GM23338 (cell line): ENCODE measurements around the gene EYA4. TPM values are rescaled to one million over a fixed set of nuclear protein-coding genes. Genes with fewer than 3 reads are reported as not detected.

Source experiments
- ATAC-seq: fragments of 200-7000 bp; cut with Tn5 transposase; 3 replicates; pipeline ENCODE4 v1.9.1; 2020
- DNase-seq: peaks from one replicate; pipeline ENCODE4 v3.0.0-alpha.2; 2015; ENCODE audit warnings: low spot score
- H2AFZ ChIP-seq: fragments of 200-600 bp; sonication (generic); 2 replicates; pipeline ENCODE4 v1.8.0; 2016; ENCODE audit warnings: antibody characterized with exemption, mild to moderate bottlenecking, moderate library complexity
- H3F3A ChIP-seq: fragments of 200-600 bp; sonication (generic); replicated peaks from 2 replicates; pipeline ENCODE4 v1.8.0; 2017; ENCODE audit warnings: antibody characterized with exemption, mixed run types, low read depth
- H3K27ac ChIP-seq: fragments of 200-600 bp; sonication (generic); 2 replicates; pipeline ENCODE4 v1.6.1; 2016; ENCODE audit warnings: low read depth
- H3K27me3 ChIP-seq: fragments of 200-600 bp; sonication (generic); 2 replicates; pipeline ENCODE4 v1.8.0; 2016; ENCODE audit warnings: mild to moderate bottlenecking, mixed run types, moderate library complexity; ENCODE audit not compliant: insufficient read depth
- H3K36me3 ChIP-seq: fragments of 200-600 bp; sonication (generic); 2 replicates; pipeline ENCODE4 v1.8.0; 2016; ENCODE audit warnings: mild to moderate bottlenecking; ENCODE audit not compliant: insufficient read depth
- H3K4me1 ChIP-seq: fragments of 200-600 bp; sonication (generic); 2 replicates; pipeline ENCODE4 v1.8.0; 2016; ENCODE audit warnings: mild to moderate bottlenecking, moderate library complexity; ENCODE audit not compliant: insufficient read depth
- H3K4me2 ChIP-seq: fragments of 200-600 bp; sonication (generic); 2 replicates; pipeline ENCODE4 v1.7.1; 2017; ENCODE audit warnings: mixed run types
- H3K4me3 ChIP-seq: fragments of 200-600 bp; sonication (generic); 2 replicates; pipeline ENCODE4 v1.6.1; 2016; ENCODE audit warnings: mixed run types
- H3K79me2 ChIP-seq: fragments of 200-600 bp; sonication (generic); replicated peaks from 2 replicates; pipeline ENCODE4 v1.8.0; 2017; ENCODE audit warnings: mild to moderate bottlenecking; ENCODE audit not compliant: insufficient read depth
- H3K9me2 ChIP-seq: fragments of 200-600 bp; sonication (generic); 2 replicates; pipeline ENCODE4 v1.8.0; 2017; ENCODE audit not compliant: insufficient read depth
- H4K20me1 ChIP-seq: fragments of 200-600 bp; sonication (generic); replicated peaks from 2 replicates; pipeline ENCODE4 v1.8.0; 2017; ENCODE audit warnings: mild to moderate bottlenecking; ENCODE audit not compliant: insufficient read depth
- H3K27ac Mint-ChIP-seq: 2 replicates; pipeline ENCODE4 v1.8.0; 2020; ENCODE audit warnings: inconsistent platforms, mild to moderate bottlenecking, moderate library complexity, mixed read lengths
- H3K27me3 Mint-ChIP-seq: 3 replicates; pipeline ENCODE4 v1.8.0; 2022; ENCODE audit warnings: low read depth, mild to moderate bottlenecking, moderate library complexity, mixed read lengths, inconsistent platforms; ENCODE audit not compliant: insufficient read depth, poor library complexity
- H3K36me3 Mint-ChIP-seq: 3 replicates; pipeline ENCODE4 v1.8.0; 2021; ENCODE audit warnings: low read depth, mild to moderate bottlenecking, inconsistent platforms, moderate library complexity, mixed read lengths
- H3K4me1 Mint-ChIP-seq: 3 replicates; pipeline ENCODE4 v1.8.0; 2020; ENCODE audit warnings: mild to moderate bottlenecking, inconsistent platforms, mixed read lengths
- H3K4me3 Mint-ChIP-seq: 3 replicates; pipeline ENCODE4 v1.8.0; 2021; ENCODE audit warnings: moderate library complexity, mild to moderate bottlenecking, inconsistent platforms, mixed read lengths
- H3K9me3 Mint-ChIP-seq: 3 replicates; pipeline ENCODE4 v1.8.0; 2020; ENCODE audit warnings: moderate library complexity, mild to moderate bottlenecking, inconsistent platforms, mixed read lengths
- CREB1 ChIP-seq: fragments of 250-450 bp; sonication (Bioruptor Pico); IDR thresholded peaks from 2 replicates; pipeline ENCODE4 v1.5.0; 2020; ENCODE audit warnings: low read depth, mild to moderate bottlenecking, moderate library complexity
- EZH2phosphoT487 ChIP-seq: fragments of 200-600 bp; sonication (generic); IDR thresholded peaks from one replicate; pipeline ENCODE4 v1.8.1; 2018; ENCODE audit warnings: antibody characterized with exemption; ENCODE audit not compliant: unreplicated experiment
- JUNB ChIP-seq: IDR thresholded peaks from one replicate; pipeline ENCODE4 v1.6.1; 2016; ENCODE audit warnings: antibody characterized with exemption; ENCODE audit not compliant: unreplicated experiment
- POLR2AphosphoS5 ChIP-seq: IDR thresholded peaks from 2 replicates; pipeline ENCODE4 v1.6.1; 2016; ENCODE audit warnings: antibody characterized with exemption, low read depth
- STAT1 ChIP-seq: IDR thresholded peaks from one replicate; pipeline ENCODE4 v1.6.1; 2016; ENCODE audit warnings: antibody characterized with exemption; ENCODE audit not compliant: unreplicated experiment
- ZNF114 ChIP-seq: fragments of 250-450 bp; sonication (Bioruptor Pico); IDR thresholded peaks from 2 replicates; pipeline ENCODE4 v1.5.0; 2020; ENCODE audit warnings: mild to moderate bottlenecking, moderate library complexity
- ZNF331 ChIP-seq: fragments of 250-450 bp; sonication (Bioruptor Pico); IDR thresholded peaks from 2 replicates; pipeline ENCODE4 v1.5.0; 2020; ENCODE audit warnings: low read depth, mild to moderate bottlenecking, moderate library complexity
- polyA plus RNA-seq: library from polyadenylated mRNA; unstranded; fragments of >200 nt; fragmentation: Nextera tagmentation; extraction: Ambion mirVana; gene quantifications from 2 replicates; pipeline ENCODE4 v1.2.1, GENCODE V29; 2016
- total RNA-seq: library from RNA; depleted of rRNA; stranded (reverse); fragments of >200 nt; shearing (Covaris generic); gene quantifications from 2 replicates; pipeline ENCODE4 v1.2.3, GENCODE V29; 2014
- TF ChIP-seq, protein P1 (sequence below): fragments of 250-450 bp; sonication (Bioruptor Pico); IDR thresholded peaks from 2 replicates; pipeline ENCODE4 v1.5.0; 2020; ENCODE audit warnings: mild to moderate bottlenecking, moderate library complexity
- TF ChIP-seq, protein P2 (sequence below), 2 experiments: fragments of 200-600 bp in 1 of 2; sonication (generic) in 1 of 2; conservative IDR thresholded peaks; 2 replicates each; pipeline versions ENCODE4 v1.5.1 to v1.6.1; 2016 to 2017; ENCODE audit warnings: antibody characterized with exemption in 2 of 2, low read depth in 2 of 2, mild to moderate bottlenecking in 2 of 2, moderate library complexity in 1 of 2
- TF ChIP-seq, protein P3 (sequence below): IDR thresholded peaks from 2 replicates; pipeline ENCODE4 v1.6.1; 2016; ENCODE audit warnings: antibody characterized with exemption

EYA4 gene
- total and polyA plus RNA-seq, 2 experiments from 2014 or later = 0.05 to 0.21 TPM

GRCh38 chr6:133350928-133351327 lies 109.8 kb downstream of the EYA4 start (continued):
- TF ChIP-seq, protein P1, sequence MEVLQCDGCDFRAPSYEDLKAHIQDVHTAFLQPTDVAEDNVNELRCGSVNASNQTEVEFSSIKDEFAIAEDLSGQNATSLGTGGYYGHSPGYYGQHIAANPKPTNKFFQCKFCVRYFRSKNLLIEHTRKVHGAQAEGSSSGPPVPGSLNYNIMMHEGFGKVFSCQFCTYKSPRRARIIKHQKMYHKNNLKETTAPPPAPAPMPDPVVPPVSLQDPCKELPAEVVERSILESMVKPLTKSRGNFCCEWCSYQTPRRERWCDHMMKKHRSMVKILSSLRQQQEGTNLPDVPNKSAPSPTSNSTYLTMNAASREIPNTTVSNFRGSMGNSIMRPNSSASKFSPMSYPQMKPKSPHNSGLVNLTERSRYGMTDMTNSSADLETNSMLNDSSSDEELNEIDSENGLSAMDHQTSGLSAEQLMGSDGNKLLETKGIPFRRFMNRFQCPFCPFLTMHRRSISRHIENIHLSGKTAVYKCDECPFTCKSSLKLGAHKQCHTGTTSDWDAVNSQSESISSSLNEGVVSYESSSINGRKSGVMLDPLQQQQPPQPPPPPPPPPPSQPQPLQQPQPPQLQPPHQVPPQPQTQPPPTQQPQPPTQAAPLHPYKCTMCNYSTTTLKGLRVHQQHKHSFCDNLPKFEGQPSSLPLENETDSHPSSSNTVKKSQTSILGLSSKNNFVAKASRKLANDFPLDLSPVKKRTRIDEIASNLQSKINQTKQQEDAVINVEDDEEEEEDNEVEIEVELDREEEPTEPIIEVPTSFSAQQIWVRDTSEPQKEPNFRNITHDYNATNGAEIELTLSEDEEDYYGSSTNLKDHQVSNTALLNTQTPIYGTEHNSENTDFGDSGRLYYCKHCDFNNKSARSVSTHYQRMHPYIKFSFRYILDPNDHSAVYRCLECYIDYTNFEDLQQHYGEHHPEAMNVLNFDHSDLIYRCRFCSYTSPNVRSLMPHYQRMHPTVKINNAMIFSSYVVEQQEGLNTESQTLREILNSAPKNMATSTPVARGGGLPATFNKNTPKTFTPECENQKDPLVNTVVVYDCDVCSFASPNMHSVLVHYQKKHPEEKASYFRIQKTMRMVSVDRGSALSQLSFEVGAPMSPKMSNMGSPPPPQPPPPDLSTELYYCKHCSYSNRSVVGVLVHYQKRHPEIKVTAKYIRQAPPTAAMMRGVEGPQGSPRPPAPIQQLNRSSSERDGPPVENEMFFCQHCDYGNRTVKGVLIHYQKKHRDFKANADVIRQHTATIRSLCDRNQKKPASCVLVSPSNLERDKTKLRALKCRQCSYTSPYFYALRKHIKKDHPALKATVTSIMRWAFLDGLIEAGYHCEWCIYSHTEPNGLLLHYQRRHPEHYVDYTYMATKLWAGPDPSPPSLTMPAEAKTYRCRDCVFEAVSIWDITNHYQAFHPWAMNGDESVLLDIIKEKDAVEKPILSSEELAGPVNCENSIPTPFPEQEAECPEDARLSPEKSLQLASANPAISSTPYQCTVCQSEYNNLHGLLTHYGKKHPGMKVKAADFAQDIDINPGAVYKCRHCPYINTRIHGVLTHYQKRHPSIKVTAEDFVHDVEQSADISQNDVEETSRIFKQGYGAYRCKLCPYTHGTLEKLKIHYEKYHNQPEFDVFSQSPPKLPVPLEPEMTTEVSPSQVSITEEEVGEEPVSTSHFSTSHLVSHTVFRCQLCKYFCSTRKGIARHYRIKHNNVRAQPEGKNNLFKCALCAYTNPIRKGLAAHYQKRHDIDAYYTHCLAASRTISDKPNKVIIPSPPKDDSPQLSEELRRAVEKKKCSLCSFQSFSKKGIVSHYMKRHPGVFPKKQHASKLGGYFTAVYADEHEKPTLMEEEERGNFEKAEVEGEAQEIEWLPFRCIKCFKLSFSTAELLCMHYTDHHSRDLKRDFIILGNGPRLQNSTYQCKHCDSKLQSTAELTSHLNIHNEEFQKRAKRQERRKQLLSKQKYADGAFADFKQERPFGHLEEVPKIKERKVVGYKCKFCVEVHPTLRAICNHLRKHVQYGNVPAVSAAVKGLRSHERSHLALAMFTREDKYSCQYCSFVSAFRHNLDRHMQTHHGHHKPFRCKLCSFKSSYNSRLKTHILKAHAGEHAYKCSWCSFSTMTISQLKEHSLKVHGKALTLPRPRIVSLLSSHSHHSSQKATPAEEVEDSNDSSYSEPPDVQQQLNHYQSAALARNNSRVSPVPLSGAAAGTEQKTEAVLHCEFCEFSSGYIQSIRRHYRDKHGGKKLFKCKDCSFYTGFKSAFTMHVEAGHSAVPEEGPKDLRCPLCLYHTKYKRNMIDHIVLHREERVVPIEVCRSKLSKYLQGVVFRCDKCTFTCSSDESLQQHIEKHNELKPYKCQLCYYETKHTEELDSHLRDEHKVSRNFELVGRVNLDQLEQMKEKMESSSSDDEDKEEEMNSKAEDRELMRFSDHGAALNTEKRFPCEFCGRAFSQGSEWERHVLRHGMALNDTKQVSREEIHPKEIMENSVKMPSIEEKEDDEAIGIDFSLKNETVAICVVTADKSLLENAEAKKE (CRISPR knock-in tag) = no peak
- TF ChIP-seq ZNF331 = no peak
- TF ChIP-seq, protein P2, sequence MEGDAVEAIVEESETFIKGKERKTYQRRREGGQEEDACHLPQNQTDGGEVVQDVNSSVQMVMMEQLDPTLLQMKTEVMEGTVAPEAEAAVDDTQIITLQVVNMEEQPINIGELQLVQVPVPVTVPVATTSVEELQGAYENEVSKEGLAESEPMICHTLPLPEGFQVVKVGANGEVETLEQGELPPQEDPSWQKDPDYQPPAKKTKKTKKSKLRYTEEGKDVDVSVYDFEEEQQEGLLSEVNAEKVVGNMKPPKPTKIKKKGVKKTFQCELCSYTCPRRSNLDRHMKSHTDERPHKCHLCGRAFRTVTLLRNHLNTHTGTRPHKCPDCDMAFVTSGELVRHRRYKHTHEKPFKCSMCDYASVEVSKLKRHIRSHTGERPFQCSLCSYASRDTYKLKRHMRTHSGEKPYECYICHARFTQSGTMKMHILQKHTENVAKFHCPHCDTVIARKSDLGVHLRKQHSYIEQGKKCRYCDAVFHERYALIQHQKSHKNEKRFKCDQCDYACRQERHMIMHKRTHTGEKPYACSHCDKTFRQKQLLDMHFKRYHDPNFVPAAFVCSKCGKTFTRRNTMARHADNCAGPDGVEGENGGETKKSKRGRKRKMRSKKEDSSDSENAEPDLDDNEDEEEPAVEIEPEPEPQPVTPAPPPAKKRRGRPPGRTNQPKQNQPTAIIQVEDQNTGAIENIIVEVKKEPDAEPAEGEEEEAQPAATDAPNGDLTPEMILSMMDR (conservative IDR thresholded peaks at IDR 0.05; ENCODE audit: low read depth in 2 of 2) = no peak
- TF ChIP-seq, protein P3, sequence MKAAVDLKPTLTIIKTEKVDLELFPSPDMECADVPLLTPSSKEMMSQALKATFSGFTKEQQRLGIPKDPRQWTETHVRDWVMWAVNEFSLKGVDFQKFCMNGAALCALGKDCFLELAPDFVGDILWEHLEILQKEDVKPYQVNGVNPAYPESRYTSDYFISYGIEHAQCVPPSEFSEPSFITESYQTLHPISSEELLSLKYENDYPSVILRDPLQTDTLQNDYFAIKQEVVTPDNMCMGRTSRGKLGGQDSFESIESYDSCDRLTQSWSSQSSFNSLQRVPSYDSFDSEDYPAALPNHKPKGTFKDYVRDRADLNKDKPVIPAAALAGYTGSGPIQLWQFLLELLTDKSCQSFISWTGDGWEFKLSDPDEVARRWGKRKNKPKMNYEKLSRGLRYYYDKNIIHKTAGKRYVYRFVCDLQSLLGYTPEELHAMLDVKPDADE = no peak

GRCh38 chr6:133352046-133352445 lies 110.9 kb downstream of the EYA4 start:
- Histone ChIP-seq H3K4me1 (no peaks in the 10 kb centered on the region), H3K4me2 (no peak overlapping the region), H3K79me2 (no peaks in the 10 kb centered on the region), H2AFZ (no peak overlapping the region), H3K4me3 (no peak overlapping the region), H3K27me3 (no peaks in the 10 kb centered on the region), H3K27ac (no peak overlapping the region), H3K36me3 (no peaks in the 10 kb centered on the region), H4K20me1 (no peaks in the 10 kb centered on the region), H3K9me2 (no peaks in the 10 kb centered on the region), H3F3A (no peaks in the 10 kb centered on the region)
- Mint-ChIP-seq H3K36me3 (no peaks in the 10 kb centered on the region), H3K27ac (no peak overlapping the region), H3K4me1 (no peaks in the 10 kb centered on the region; the same call in 2 of the 3 replicates), H3K4me3 (no peak overlapping the region), H3K27me3 (no peaks in the 10 kb centered on the region), H3K9me3 (no peaks in the 10 kb centered on the region)
- DNase-seq (no peak), ATAC-seq (no peak)
- TF ChIP-seq, protein P2 (conservative IDR thresholded peaks at IDR 0.05; ENCODE audit: low read depth in 2 of 2) = no peak
- TF ChIP-seq, protein P3 = no peak
- TF ChIP-seq CREB1 (CRISPR knock-in tag) (no peak), ZNF114 (CRISPR knock-in tag) (no peak), STAT1 (no peak), EZH2phosphoT487 (no peak), POLR2AphosphoS5 (no peak), JUNB (no peak)
